ENCODE data around the gene FILIP1.

Gene FILIP1

DNA sequence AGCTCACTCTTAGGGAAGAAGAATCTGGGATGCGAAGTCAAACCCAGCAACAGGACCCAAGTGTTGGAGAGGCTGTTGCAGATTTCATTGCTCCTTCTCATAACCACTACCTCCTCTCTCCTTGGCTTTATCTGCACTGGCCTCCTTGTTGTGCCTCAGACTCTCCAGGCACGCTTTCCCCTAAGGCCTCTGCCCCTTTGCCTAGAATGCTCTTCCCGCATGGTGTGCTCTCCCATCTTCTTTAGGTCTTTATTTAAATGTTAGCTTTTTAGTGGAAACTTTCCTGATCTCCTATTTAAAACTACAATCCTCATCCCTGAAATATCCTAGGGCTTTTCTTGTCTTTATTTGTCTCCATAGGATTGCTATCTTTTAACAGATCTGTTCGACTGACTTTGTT lies 114.1 kb downstream of the FILIP1 start:
- DNase-seq (ENCODE audit: low read depth in 2 of 2), result no peak

DNA sequence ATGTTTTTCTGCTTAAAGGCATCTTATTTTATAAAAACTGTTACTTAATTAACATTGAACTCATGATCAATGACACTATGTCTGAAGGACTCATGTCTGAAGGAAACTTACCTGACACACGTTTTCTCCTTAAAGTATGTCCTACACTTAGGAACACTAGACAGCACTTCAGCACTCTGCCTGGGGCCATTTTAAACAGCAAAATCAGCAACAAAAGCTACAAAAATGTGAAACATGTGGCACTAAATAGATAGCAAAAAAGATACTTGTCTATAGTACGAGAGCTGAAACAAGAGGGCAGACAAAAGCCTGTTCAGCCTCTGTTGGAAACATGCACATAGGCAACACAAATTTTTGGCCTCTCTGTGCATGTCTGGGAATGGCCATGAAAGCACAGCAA lies 115.5 kb downstream of the FILIP1 start:
- DNase-seq (ENCODE audit: low read depth in 2 of 2), result no peak

DNA sequence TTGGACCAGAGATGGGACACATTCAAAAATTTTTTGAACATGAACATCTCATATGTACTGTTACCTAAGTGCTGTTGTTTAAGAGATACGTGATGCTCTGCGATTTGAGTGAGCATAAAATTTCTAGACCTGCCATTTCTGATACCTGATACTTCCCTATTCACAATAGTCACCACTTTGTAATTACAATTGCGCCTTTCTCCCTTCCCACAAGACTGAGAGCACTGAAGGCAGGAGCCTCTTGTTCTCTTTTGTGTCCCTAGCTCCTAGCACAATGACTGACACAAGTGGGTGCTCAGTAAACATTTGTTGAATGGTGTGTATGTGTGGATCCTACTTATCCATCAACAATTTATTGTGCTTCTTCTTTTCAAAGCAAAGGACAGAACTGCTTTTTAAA lies 116.2 kb downstream of the FILIP1 start:
- DNase-seq (ENCODE audit: low read depth in 2 of 2), result no peak

DNA sequence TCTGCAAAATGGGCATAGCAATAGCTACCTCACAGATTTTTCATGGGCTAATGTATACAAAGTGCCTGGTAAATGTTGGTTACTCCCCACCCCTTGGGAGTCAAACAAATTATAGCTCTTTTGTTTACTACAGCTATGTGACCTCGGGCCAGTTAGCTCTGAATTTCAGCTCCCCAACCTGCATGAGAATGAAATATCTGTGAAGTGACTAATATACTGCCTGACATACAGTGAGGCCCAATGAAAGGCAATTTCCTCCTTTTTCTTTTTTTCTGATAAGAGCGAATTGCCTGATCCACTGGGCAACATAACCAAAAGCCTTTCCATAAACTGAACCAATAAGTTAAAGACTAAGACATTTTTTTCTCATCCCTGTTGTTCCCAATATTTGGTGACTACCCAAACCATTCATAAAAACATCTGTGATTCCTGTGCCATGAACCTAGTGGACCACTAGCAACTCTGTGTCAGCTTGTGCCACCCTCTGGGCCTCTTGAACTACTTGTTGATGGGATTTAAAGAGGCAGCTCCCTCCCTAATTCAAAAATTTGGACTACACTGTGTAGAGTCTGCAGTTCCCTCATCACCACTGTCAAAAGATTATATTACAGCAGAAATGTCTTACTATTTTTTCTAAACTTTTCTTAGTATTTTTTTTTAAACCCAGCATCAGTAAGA lies 117.1 kb downstream of the FILIP1 start:
- DNase-seq (ENCODE audit: low read depth in 2 of 2), result no peak

DNA sequence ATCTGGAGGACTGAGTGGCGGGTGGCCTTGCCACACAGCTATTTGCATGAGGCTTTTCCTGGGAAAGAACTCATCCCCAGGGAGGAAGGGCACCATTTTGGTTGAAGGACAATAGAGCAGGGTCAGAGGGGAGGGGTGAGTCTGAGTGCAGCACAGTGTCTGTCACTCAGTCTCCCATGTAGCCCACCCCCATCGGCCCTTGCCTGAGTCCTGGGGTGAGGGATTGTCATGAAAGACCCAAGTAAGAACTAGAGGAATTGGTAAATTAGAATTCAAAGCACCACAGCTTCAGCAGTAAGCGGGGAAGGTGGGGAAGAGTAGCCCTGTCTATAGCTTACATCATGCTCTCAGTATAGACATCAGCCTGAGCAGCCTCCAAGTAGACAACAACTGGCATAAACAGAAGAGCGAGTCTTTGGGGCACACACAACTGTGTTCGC lies 118.6 kb downstream of the FILIP1 start:
- no peak for DNase-seq (ENCODE audit: low read depth in 2 of 2)

DNA sequence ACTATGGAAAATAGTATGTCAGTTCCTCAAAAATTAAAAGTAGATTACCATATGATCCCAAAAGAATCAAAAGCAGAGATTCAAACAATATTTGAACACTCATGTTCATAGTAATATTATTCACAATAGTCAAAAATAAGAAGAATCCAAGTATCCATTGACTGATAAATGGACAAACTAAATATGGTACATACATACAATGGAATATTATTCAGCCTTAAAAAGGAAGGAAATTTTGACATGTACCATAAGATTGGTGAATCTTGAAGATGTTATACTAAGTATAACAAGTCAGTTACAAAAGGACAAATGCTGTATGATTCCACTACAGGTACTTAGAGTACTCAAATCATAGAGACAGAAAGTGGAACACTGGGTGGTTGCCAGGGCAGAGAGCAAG lies 120.7 kb downstream of the FILIP1 start:
- DNase-seq (ENCODE audit: low read depth in 2 of 2), result no peak

DNA sequence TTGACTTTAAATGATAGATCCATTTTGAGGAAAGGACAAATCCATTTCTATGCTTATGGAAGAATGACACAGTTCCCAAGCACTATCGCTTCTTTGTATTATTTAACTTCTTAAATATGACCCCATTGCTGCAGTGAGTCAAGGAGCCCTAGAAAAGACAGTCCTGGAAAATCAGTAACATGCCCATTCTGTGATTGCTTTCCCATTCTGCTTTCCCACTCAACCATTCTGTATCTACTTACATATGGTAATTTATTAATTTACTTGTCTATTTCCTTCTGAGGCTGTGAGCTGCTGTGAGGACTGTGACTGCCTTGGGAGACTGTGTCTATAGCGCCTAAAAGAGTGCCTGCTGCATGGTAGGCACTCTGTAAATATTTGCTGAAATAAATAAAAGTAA lies 123.6 kb downstream of the FILIP1 start:
- DNase-seq (ENCODE audit: low read depth in 2 of 2), result no peak

DNA sequence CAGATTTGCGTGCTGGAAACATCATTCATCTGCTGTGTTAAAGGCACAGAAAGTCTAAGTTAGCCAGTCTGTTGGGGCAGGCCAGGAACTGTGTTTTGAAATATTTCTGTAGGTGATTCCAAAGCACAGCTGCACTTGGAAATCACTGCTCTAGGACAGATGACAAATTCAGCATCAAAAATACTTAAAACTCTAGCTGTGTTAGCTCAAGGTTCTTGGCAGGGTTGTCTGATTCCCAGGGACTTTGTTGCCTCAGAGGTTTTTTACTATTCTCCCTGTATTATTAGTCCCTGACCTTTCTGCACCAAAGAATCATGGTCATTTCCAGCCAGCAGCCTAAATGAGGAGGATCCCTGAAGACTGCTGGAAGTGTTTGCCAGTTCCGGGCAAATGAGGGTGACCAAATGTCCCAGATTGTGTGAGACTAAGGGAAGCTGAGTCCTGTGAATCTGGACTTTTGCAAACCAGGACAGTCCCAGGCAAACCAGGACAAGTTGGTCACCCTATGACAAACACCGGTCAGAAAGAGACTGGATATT lies 124.7 kb downstream of the FILIP1 start:
- no peak for DNase-seq (ENCODE audit: low read depth in 2 of 2)

DNA sequence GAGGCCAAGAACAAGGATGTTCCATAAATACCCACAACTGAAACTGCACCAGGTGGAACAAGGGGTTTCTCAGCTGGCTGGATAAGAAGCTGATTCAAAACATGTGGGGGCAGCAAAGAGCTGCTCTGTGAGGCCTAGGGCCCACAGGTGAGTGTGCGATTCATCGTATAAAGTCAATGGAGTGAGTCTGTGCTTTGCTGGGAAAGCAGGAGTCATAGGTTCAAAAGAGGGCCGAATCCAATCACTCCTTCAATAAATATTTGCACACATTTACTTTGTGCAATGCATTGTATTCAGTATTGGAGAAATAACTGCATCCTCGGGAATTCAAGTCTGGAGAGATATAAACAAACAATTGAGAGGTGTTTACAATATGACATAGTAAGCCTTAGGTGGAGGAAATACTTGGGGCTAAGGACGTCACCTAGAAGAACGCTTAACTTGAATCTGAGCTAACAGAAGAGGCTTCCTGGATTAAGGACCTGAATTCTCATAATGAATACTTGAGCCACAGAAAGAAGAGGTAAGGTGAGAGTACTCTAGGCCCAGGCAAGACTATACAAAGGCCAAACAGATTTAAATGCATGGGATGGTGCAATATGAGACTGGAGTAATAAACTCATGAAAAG lies 125.3 kb downstream of the FILIP1 start:
- no peak for DNase-seq (ENCODE audit: low read depth in 2 of 2)

DNA sequence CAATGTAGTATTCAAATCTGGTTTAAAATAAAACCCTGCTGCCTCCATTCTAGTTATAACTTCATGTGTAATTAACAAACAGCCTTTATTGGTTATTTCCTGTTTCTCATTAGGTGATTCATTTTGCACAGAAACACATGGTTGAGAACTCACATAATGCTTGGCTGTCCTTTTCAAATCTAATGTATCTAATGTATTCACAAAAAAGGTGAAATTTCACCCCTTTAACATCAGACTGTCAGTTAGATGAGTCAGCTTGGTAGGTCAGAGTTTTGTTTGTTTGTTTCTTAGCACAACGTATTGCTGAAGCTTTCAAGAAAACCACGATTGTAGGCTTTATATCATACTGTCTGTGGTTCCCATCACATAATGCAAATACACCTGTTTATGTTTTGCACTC lies 130.3 kb downstream of the FILIP1 start:
- no peak for DNase-seq (ENCODE audit: low read depth in 2 of 2)

DNA sequence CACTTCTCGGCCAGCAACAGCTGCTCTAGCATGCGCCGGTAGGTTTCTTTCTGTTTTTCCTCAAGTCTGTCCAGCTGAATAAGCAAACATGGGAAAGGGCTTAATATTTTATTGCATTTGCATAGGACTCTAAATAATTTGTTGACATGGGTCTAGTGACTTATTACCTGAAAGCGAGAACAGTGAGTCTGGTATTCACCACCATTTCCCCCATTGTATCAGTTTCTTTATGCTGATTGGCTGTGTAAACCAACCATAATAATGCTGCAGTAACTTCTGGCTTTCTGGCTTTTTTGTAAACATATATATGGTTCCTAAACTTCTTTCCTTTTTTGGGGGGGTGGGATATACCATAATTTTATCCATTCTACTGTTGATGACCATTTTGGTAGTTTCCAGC lies 140.0 kb downstream of the FILIP1 start:
- DNase-seq (ENCODE audit: low read depth in 2 of 2), result no peak

DNA sequence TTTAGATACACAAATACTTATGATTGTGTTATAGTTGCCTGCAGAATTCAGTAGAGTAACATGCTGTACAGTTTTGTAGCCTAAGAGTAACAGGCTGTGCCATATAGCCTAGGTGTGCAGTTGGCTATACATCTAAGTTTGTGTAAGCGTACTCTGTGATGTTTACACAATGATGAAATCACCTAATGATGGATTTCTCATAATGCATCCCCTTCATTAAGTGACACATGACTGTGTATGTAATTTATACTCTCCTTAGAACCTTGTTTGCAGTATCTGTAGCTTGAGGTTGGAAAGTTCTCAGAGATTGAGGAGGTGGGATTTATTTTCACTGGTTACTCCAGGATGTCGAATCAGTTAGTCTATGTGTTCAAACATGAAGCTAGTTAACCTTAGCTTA lies 142.0 kb downstream of the FILIP1 start:
- DNase-seq (ENCODE audit: low read depth in 2 of 2), result no peak

DNA sequence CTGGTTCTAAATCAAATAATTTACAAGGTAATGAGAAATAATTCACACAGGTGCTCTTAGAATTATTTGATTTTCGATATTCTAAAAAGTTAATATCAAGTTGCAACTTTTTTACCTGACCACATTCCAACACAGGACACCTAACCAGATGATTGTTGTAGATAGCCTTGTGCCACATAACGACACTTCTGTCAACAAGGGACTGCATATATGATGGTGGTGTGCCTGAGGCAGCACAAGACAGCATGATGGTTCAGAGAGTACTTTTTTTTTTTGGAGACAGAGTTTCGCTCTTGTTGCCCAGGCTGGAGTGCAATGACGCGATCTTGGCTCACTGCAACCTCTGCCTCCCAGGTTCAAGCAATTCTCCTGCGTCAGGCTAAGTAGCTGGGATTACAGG lies 142.8 kb downstream of the FILIP1 start:
- no peak for DNase-seq (ENCODE audit: low read depth in 2 of 2)

DNA sequence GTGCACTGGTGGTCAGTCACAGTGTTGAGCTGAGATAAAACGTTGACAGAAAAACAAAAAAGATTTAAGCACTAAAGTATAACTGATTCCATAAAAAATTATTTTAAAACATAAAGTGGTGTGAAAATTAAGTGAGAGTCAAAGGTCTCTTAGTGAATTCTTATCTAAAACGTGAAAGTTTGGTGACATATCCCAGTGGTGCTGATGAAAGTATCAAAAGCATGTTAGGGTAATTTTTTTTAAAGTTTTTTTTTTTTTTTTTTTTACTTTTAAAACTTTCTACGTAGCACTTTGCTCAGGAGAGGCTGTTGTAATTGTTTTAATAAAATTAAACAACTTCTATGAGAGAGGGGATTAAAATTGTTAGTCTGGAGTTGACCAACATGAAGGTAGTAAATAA lies 143.4 kb downstream of the FILIP1 start:
- no peak for DNase-seq (ENCODE audit: low read depth in 2 of 2)

DNA sequence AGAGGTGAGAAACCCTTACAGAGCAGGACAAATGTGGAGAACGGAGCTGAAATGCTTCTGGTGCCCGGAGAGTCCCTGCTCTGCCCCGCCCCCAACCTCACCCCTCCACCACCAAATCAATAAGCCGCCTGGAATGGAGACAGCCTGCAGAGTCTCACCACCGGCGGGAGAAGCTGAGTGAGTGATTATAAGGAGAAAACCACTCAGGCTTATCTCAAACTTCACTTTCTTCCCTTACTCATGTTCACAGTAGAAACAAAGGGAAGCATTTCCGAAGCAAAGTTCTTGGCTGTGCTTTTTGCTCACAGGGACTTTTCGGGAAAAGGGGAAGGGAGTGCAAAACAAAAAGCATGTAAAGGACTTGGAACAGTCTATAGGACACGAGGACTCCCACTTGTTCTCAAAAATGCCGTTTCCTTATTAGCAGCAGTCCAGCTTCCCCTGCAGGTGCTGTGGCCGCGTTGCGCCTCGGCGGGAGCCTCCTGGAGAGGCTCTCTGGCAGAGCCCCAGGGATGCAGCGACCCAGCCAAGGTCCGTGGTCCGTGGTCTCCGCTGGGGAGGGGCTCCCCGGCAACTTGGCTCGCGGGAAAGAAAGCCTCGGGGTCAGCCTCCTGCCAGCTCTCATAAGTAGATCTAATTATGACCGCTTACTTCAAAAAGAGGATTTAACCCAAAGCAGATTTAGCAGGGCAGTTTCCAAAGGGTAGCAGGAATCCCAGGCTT lies 144.2 kb downstream of the FILIP1 start:
- DNase-seq (ENCODE audit: low read depth in 2 of 2), result no peak

DNA sequence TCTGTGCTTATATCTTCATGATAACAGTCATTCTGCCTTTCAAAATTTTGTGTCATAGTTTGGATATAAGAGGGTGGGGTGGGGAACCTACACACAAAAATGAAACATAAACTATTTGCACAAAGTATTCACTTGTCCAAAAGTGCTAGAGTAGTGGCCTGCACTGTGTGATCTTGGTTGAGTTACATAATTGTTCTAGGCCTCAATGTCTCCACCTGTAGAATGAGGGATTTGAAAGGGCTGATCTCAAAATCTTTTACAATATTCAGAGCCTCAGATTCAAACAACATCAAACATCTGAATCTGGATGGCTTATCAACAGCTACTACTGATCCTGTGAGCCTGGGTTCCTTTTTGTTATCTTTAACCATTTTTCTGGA lies 144.7 kb downstream of the FILIP1 start:
- no peak for DNase-seq (ENCODE audit: low read depth in 2 of 2)

DNA sequence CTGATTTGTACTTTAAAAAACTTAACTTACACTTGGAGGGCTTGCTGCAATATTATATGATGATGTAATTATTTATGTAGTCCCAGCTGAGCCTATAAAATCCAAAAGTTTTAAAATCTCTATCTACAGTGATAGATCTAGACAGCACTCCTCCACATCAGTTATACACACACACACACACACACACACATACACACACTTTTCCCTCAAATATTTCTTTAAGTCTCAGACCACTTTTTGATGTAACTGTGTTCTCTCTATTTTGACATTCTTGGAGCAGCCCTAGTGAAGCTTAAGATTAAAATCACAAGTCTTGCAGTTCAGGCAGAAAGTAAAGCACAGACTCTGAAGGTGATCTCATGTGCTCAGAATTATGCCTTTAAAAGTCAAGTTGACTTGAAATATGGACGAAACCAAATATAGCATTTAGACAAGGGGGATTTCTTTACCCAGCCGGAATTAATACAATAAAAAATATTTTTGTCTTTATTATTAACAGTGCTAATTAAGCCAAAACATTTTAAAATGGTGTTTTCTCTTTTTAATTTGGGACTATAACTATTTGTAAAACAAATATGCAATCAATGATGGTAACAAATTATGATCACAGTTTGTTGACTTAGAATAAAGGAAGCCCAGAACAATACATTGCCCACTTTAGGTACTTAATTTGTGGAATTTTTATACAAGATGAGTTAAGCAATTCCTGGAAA lies 145.5 kb downstream of the FILIP1 start:
- no peak for DNase-seq (ENCODE audit: low read depth in 2 of 2)

DNA sequence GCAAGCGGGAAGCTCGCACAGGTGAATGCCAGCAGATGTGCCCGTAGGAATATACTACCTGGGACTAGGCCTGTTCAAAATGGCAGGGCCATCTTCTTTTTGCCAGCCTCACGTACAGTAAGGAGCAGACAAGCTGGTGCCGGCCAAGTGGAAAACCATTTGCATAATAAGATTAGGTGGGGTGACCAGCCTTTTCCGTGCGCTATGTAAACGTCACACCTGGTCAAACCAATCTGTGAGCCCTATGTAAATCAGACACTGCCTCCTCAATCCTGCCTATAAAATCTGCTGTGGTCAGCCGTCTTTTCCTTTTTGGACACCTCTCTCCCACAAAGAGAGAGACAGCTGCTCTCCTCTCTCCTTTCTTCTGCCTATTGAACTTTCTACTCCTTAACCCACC lies 148.2 kb downstream of the FILIP1 start:
- no peak for DNase-seq (ENCODE audit: low read depth in 2 of 2)

DNA sequence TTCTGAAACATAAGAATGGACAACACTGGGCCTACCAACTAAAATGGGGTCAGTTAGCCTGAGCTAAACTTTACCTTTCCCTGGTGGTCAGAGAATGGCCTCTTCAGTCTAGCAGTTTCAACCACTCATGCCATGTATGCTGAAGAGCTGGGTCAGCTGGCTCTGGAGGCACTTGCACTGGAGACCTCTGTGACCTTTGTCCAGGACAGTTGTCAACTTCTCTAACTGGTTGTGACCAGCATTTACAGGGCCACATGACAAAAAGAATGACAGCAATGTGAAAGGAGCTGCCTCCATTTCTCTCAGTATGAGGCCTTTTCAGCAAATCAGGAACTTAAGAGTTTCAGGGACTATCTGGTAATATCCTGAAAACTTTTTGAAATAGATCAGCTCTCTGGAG lies 149.1 kb downstream of the FILIP1 start:
- no peak for DNase-seq (ENCODE audit: low read depth in 2 of 2)

DNA sequence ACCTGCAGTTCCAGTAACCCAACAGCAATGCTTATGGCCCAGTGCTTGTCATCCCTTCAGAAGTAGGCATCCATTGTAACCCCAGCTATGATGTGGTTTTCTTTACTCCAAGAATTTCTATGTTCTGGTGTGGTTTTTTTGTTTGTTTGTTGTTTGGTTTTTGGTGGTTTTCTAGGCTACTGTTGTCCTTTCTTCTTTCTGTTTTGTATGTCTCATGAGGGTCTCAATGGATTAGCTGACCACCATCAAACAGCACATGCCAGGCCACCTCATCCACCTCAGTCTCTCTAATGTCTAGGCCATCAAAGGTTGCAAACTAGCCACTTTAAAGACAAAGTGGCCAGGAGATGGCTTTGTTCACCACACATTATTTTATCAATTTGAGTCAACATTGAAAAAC lies 149.6 kb downstream of the FILIP1 start:
- no peak for DNase-seq (ENCODE audit: low read depth in 2 of 2)

DNA sequence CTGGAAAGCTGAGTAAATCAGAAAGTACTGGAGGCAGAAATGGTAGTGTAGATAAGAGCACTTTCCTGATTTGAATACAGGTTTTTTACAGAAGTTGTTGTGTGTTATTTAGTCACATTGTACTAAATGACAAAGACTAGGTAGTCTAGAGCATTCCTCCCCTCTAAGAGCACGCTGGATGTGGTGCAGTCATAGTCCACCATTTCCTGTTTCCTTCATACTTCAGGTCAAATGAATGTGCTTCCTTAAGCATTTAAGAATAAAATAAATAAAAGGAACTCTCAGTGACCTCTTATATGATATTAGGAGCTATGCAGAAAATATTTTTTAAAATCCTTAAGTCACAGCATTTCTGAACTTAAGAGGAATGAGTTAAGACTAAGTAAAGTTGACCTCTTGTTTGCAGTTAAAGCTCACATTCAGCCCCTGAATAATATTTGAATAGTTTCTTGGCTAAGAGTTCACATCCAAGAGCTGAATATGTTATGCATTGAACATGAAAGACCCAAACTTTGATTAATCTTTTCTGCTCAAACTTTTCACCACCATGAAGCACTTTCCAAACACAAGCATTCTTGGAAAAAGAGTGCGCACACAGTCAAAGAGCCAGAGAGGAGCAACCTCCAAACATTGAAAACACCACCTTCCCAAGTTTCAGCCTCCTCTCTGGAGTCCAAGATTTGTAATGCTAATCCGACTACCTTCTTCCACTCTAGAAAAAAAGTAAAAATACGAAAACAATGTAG lies 155.6 kb downstream of the FILIP1 start:
- no peak for DNase-seq (ENCODE audit: low read depth in 2 of 2)
